SU-DHL-6 (cell line): ENCODE measurements around the gene MLST8.

ENCODE experiments used
- H2AFZ ChIP-seq: fragments of 200-600 bp; sonication (generic); 2 replicates; pipeline ENCODE4 v1.6.1; 2014; ENCODE audit warnings: low read depth, mild to moderate bottlenecking, moderate library complexity, mixed read lengths, antibody characterized with exemption, low read length; ENCODE audit not compliant: severe bottlenecking
- H3F3A ChIP-seq: fragments of 200-600 bp; shearing (Covaris generic); 2 replicates; pipeline ENCODE4 v1.6.0; 2016; ENCODE audit warnings: antibody characterized with exemption, mild to moderate bottlenecking; ENCODE audit not compliant: insufficient read depth
- H3K27ac ChIP-seq: fragments of 200-600 bp; sonication (generic); 2 replicates; pipeline ENCODE4 v1.5.1; 2016; ENCODE audit warnings: low read depth, mild to moderate bottlenecking, low read length, moderate library complexity, mixed read lengths
- H3K27me3 ChIP-seq: fragments of 200-600 bp; sonication (generic), shearing (Covaris generic); 2 replicates; pipeline ENCODE4 v1.6.0; 2014; ENCODE audit warnings: mild to moderate bottlenecking, low read length
- H3K36me3 ChIP-seq: fragments of 200-600 bp; sonication (generic); 2 replicates; pipeline ENCODE4 v1.6.1; 2014; ENCODE audit warnings: mild to moderate bottlenecking, low read length, mixed read lengths
- H3K4me2 ChIP-seq: fragments of 300-600, 200-600 bp; shearing (Covaris generic), sonication (generic); 2 replicates; pipeline ENCODE4 v1.6.0; 2014; ENCODE audit warnings: low read length, low read depth, mild to moderate bottlenecking; ENCODE audit not compliant: poor library complexity, severe bottlenecking
- H3K4me3 ChIP-seq: fragments of 200-600 bp; sonication (generic); 2 replicates; pipeline ENCODE4 v1.5.1; 2014; ENCODE audit warnings: antibody characterized with exemption, low read length, mild to moderate bottlenecking, mixed read lengths; ENCODE audit not compliant: insufficient read depth, poor library complexity, severe bottlenecking
- H3K79me2 ChIP-seq: fragments of 200-600 bp; sonication (generic); 2 replicates; pipeline ENCODE4 v1.6.1; 2014; ENCODE audit warnings: mild to moderate bottlenecking, low read length, moderate library complexity; ENCODE audit not compliant: insufficient read depth
- H3K9ac ChIP-seq: fragments of 200-600 bp; sonication (generic); 2 replicates; pipeline ENCODE4 v1.7.0; 2014; ENCODE audit warnings: mild to moderate bottlenecking, low read length
- H3K9me2 ChIP-seq: fragments of 200-600 bp; sonication (generic); replicated peaks from 2 replicates; pipeline ENCODE4 v1.6.1; 2014; ENCODE audit warnings: low read length; ENCODE audit not compliant: insufficient read depth
- H3K9me3 ChIP-seq: fragments of 200-600 bp; sonication (generic); 2 replicates; pipeline ENCODE4 v1.6.1; 2014; ENCODE audit warnings: low read length, mixed read lengths; ENCODE audit not compliant: insufficient read depth
- H4K20me1 ChIP-seq: fragments of 200-600 bp; sonication (generic); 2 replicates; pipeline ENCODE4 v1.6.1; 2014; ENCODE audit warnings: low read depth, mild to moderate bottlenecking, antibody characterized with exemption, low read length, moderate library complexity, mixed read lengths
- EZH2phosphoT487 ChIP-seq: fragments of 200-600 bp; sonication (generic), shearing (Covaris generic); conservative IDR thresholded peaks from 2 replicates; pipeline ENCODE4 v1.6.1; 2018; ENCODE audit warnings: mild to moderate bottlenecking, antibody characterized with exemption, low read length, moderate library complexity, mixed read lengths
- TF ChIP-seq, protein P1 (sequence below): fragments of 200-600 bp; sonication (generic); IDR thresholded peaks from one replicate; pipeline ENCODE4 v1.5.1; 2017; ENCODE audit warnings: antibody characterized with exemption, mild to moderate bottlenecking, low read length, moderate library complexity; ENCODE audit not compliant: insufficient read depth, poor library complexity, severe bottlenecking

The MLST8 gene

DNA sequence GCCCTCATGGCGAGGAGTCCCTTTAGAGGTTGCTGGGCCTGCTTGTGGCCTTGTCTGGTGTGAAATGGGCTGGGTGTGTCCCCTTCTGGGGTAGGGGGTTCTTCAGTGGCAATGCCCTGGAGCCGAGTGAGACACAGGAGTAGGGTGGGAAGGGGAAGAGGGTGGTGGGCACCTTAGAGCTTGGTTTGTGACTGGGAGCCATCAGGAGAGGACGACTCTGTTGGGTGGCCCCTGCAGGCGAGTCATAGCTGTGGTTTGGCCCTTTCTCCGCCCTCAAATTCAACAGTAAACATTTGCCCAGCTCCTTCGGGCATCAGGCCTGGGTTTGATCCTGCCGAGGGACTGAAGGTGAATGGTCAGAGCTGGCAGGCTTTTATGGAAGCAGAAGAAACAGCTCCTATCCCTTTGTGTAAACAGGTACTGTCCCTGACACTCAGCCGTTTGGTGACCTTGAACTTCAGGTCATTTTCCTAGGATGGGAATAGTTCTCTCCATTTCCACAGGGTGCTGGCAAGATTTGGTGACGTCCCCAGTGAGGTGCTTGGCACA is 21.1 kb downstream of the MLST8 start:
- Histone ChIP-seq H3K36me3 (no peaks in the 10 kb centered on the region), H3F3A (peaks cover 4% of the 10 kb centered on the region; the same call in 1 of the 2 replicates), H3K9ac (no peak overlapping the region), H3K9me2 (no peaks in the 10 kb centered on the region), H3K79me2 (peaks cover 44% of the 10 kb centered on the region), H3K4me2 (no peak overlapping the region), H3K27ac (no peak overlapping the region), H2AFZ (no peak overlapping the region), H3K9me3 (no peaks in the 10 kb centered on the region), H4K20me1 (no peaks in the 10 kb centered on the region), H3K27me3 (no peaks in the 10 kb centered on the region), H3K4me3 (no peak overlapping the region)
- no peak for TF ChIP-seq EZH2phosphoT487
- TF ChIP-seq, protein P1, sequence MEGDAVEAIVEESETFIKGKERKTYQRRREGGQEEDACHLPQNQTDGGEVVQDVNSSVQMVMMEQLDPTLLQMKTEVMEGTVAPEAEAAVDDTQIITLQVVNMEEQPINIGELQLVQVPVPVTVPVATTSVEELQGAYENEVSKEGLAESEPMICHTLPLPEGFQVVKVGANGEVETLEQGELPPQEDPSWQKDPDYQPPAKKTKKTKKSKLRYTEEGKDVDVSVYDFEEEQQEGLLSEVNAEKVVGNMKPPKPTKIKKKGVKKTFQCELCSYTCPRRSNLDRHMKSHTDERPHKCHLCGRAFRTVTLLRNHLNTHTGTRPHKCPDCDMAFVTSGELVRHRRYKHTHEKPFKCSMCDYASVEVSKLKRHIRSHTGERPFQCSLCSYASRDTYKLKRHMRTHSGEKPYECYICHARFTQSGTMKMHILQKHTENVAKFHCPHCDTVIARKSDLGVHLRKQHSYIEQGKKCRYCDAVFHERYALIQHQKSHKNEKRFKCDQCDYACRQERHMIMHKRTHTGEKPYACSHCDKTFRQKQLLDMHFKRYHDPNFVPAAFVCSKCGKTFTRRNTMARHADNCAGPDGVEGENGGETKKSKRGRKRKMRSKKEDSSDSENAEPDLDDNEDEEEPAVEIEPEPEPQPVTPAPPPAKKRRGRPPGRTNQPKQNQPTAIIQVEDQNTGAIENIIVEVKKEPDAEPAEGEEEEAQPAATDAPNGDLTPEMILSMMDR = no peak

DNA sequence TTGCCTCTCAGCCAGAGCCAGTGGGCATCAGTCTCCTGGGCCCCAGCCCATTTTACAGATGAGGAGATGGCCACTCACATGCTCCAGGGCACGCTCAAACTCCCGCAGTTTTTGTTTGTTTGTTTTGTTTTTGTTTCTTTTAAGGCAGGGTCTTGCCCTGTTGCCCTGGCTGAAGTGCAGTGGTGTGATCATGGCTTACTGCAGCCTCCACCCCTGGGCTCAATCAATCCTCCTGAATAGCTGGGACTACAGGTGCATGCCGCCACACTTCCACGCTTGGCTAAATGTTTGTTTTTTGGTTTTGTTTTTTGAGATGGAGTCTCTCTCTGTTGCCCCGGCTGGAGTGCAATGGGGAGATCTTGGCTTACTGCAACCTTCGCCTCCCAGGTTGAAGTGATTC is 21.7 kb downstream of the MLST8 start:
- Histone ChIP-seq H3K4me3 (no peak overlapping the region), H3K9me2 (no peaks in the 10 kb centered on the region), H3K27me3 (no peaks in the 10 kb centered on the region), H3K9ac (no peak overlapping the region), H3K9me3 (no peaks in the 10 kb centered on the region), H4K20me1 (no peaks in the 10 kb centered on the region), H3K27ac (no peak overlapping the region), H2AFZ (no peak overlapping the region), H3K36me3 (no peaks in the 10 kb centered on the region), H3K79me2 (peaks cover 44% of the 10 kb centered on the region), H3K4me2 (no peak overlapping the region), H3F3A (peaks cover 4% of the 10 kb centered on the region; the same call in 1 of the 2 replicates)
- TF ChIP-seq, protein P1 = no peak
- TF ChIP-seq EZH2phosphoT487 = no peak

DNA sequence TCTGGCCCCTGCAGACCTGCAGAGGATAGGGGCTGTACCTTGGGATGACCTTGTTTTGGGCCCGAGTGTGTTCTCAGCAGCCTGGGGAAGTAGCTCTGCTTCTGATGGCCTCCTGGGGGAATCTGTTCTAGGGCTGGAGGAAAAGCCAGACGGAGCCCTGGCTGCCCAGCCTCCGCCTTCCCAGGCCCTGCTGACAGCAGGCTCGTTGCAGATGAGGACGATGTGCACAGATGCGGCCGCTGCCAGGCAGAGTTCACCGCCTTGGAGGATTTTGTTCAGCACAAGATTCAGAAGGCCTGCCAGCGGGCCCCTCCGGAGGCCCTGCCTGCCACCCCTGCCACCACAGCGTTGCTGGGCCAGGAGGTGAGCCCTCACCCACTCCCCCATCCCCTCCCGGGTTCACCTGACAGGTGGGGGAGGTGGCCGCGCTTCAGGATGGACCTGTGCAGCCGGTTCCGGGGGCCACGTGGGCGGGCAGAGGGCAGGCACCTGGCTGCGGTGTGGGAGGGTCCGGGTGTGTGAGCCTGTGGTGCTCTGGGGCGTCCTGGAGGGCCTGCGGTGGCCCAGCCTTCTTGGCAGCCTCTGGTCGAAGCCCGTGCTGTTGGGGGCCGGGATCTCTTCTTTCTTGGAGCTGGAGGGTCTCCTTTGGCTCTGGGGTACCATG is 23.0 kb downstream of the MLST8 start:
- H3K27me3 ChIP-seq = no peaks in the 10 kb centered on the region
- H3K9ac ChIP-seq = no peak overlapping the region
- no peak overlapping the region for H3K4me3 ChIP-seq
- no peak overlapping the region for H2AFZ ChIP-seq
- no peak for TF ChIP-seq EZH2phosphoT487
- TF ChIP-seq, protein P1 = no peak
- no peaks in the 10 kb centered on the region for H3K9me3 ChIP-seq
- no peak overlapping the region for H3K27ac ChIP-seq
- H3K9me2 ChIP-seq = no peaks in the 10 kb centered on the region
- no peak overlapping the region for H3K4me2 ChIP-seq
- no peaks in the 10 kb centered on the region for H4K20me1 ChIP-seq
- H3K36me3 ChIP-seq = no peaks in the 10 kb centered on the region
- peaks cover 44% of the 10 kb centered on the region for H3K79me2 ChIP-seq
- 0 out of 2 replicates have a peak, but pooled peaks cover 4% of the 10 kb centered on the region for H3F3A ChIP-seq
